ENCODE measurements around the gene UBL5. TPM values are rescaled to one million over a fixed set of nuclear protein-coding genes. Genes with fewer than 3 reads are reported as not detected.

The UBL5 gene
- total RNA-seq, 1 donor from 2014 or later: 97.4 TPM

DNA sequence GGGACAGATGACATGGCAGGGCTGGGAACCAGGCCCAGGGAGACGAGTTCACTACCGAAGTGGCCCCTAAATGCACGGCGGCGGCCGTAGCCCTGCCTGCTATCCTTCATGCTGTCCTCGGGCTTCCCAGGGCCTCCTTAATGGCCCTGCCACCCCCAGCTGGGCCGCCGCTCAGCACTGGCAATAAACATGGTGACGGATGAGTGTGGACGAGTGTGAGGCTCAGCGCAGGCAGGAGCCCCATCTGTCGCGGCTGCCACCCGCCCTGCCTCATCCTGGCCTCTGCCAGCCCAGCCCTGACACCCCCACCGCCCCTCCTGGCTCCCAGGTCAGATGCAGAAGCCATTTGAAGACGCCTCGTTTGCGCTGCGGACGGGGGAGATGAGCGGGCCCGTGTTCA, 21.0 kb downstream of the UBL5 start:
- no peak for FAIRE-seq

GRCh38 chr19:9849791-9850190, 22.1 kb downstream of the UBL5 start:
- FAIRE-seq (no peak), DNase-seq (ENCODE audit: low spot score in 2 of 2) (no peak)

More for the DNA sequence above, 21.0 kb downstream of the UBL5 start:
- no peak for DNase-seq (ENCODE audit: low spot score in 2 of 2)

DNA sequence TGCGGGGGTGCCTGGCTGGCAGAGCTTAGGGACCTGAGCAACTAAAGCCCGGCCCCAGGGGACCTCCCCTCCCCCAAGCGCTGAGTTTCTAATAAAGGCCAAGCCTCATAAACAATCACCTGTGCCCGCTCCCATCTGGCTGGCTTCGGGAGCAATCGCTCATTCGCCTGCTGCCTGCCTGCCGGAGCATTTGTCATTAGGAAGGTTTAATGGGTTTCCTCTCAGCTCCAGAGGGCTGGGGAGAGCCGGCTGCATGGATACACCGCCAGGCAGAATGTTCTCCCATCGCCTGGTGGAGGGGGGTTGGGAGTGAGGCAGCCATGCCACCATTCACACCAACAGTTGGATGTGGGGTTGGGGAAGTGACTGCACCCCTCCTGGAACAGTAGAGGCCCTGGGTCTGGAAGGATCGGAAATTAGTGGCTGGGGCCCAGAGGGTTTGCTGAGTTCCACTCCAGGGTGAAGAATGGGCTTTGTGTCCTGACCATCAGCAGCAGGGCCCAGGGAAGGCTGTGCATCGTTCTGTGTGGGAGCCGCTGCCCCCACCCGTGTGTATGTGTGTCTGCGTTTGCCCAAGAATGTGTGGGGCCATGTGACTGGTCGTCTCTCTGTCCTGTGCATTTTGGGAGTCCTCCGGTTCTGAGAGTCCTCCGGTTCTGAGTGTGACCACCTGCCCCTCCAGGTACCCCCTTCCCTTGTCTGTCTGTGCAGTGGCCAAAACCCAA, 22.7 kb downstream of the UBL5 start:
- DNase-seq (ENCODE audit: low spot score in 2 of 2) (no peak), FAIRE-seq (no peak)

DNA sequence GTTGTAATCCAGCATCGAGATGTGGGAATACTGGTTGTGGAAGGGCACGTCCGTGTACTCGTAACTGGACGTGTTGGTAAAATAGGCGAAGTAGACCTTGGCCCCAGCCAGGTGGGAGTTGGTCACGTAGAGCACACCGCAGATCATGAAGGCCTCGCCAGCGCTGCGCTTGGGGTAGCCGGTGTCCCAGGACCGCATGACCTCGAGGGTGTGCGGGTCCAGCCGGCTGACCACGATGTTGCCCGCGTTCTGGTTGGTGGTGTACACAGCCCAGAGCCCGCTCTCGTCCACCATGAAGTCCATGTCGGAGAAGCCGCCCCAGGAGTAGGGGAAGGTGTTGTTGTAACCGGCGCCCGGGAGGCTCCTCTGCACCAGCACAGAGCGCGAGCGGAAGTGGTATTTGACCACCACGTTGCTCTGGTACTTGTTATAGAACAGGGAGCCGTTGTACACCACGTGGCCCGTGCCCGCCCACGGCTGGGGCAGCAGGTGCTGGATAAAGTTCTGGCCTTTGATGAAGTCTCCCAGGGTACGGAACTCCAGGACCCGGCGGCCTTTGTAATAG, 26.6 kb downstream of the UBL5 start:
- FAIRE-seq (no peak), DNase-seq (ENCODE audit: low spot score in 2 of 2) (no peak)

DNA sequence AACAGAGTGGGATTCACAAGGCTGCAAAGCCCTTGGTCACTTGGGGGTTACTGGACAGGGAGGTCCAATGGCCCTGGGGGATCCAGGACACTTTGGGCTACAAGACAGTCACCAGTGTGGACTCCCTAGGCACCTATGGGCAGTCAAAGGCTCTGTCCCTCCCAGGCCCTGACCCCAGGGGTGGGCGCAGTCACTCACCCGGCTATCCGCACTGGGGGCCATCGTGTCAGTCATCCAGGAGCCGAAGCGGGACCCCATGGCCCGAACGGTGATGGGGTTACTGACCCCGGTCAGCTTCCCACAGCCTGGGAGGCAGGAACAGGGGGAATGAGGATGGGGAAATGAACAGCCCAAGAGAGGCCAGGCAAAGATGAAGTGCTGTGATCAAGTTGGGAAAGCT, 28.9 kb downstream of the UBL5 start:
- DNase-seq (ENCODE audit: low spot score in 2 of 2) (no peak), FAIRE-seq (no peak)

- FAIRE-seq: no peak
These were observed 29.5 kb downstream of the UBL5 start for GRCh38 chr19:9857076-9857721.

GRCh38 chr19:9857920-9858746, 30.4 kb downstream of the UBL5 start:
- DNase-seq (ENCODE audit: low spot score in 2 of 2) (no peak), FAIRE-seq (no peak)

More at GRCh38 chr19:9857076-9857721, 29.5 kb downstream of the UBL5 start:
- DNase-seq (ENCODE audit: low spot score in 2 of 2): no peak

DNA sequence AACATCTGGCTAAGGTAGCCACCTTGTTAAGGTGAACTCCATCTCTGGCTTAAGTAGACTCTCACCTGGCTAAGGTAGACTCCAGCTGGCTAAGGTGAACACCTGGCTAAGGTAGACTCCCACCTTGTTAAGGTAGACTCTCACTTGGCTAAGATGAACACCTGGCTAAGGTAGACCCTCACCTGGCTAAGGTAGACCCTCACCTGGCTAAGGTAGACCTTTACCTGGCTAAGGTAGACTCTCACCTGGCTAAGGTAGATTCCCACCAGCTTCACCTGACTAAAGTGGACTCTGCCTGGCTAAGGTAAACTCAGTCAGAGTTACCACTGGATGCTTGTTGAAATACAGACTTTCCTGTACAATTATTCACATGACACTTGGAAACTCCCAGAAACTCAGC, 31.0 kb downstream of the UBL5 start:
- DNase-seq (ENCODE audit: low spot score in 2 of 2) (no peak), FAIRE-seq (no peak)

GRCh38 chr19:9860407-9860806, 32.7 kb downstream of the UBL5 start:
- no peak for FAIRE-seq

GRCh38 chr19:9861503-9861902, 33.8 kb downstream of the UBL5 start:
- FAIRE-seq: no peak

More at GRCh38 chr19:9860407-9860806, 32.7 kb downstream of the UBL5 start:
- DNase-seq (ENCODE audit: low spot score in 2 of 2): no peak

DNA sequence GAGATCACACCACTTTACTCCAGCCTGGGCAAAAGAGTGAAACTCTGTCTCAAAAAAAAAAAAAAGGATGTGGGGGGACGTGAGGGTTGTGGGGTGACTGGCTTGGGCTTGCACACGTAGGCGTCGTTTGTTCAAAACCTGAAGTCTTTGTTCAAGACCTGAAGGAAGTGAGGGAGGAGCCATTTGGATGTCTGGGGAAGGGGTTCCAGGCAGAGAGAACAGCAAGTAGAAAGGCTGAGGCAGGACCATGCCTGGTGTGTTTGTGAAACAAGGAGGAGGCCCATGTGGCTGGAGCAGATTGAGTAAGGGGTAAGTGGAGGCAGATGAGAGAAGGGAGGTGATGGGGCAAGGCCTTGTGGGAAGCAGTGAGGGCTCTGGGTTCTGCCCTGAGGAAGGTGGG, 35.2 kb downstream of the UBL5 start:
- FAIRE-seq (no peak), DNase-seq (ENCODE audit: low spot score in 2 of 2) (no peak)

More at GRCh38 chr19:9861503-9861902, 33.8 kb downstream of the UBL5 start:
- no peak for DNase-seq (ENCODE audit: low spot score in 2 of 2)

- FAIRE-seq: no peak
- DNase-seq (ENCODE audit: low spot score in 2 of 2): no peak
These were observed 36.0 kb downstream of the UBL5 start for GRCh38 chr19:9863759-9864158.

DNA sequence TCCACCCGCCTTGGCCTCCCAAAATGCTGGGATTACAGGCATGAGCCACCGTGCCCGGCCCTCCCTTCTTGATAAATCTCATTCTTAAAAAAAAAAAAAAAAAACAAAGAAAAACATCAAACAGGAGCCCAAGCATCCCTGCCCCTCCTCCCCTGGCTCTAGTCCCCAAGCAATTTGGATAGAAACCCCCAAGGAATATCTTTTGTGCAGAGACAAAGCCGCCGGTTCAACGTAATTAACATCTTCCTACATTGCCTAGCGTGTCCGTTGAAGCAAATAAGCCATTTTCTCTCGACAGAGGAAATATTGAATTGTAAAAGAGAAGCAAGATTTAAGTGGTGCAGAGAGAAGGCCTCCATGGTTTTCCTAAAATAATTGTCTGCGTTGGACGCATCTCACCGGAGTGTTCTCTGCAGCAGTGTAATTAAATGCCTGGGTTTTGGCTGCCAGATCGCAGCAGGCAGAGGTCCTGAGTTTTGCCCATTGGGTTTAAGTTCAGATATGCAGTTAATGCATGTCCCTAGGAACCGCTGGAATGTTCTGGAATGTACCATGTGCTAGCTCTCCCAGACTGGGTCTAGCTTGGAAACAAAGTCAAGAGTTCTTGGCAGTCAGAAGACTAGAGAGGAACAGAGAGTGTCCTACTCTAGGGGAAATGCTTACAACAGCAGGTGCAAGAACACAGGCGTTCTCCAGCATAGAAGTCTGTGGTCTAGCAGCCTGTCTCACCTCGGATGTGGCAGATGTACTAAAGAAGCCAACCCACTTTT, 38.2 kb downstream of the UBL5 start:
- FAIRE-seq (no peak), DNase-seq (ENCODE audit: low spot score in 2 of 2) (no peak)

DNA sequence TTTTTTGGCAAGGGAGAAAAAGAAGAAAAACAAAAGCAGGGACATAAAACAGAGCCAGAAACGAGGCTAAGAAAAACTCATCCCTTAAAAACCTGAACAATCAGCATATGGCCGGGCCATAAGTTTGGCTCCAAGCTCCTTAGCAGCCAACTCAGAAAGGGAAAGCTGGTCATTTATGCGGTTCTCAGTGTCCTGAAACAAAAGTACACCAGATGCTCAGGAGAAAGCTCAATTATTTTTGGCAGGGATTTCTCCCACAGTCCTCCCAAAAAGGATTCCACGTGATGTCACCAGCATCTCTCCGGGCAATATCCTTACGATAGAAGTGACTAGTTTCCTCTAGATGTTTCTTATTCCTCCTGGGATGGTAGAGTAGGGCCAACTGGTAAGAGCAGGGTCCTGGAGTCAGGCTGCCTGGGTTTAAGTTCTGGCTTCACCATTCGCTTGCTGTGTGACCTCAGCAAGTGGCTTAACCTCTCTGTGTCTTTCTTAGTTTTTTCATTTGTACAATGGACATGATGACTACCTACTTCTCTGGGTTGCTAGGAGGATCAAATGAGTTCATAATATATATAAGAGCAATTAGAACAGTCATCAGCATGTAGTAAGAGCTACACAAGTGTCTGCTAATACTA, 41.4 kb downstream of the UBL5 start:
- DNase-seq (ENCODE audit: low spot score in 2 of 2) (no peak), FAIRE-seq (no peak)

GRCh38 chr19:9871626-9872338, 44.1 kb downstream of the UBL5 start:
- FAIRE-seq: no peak
- DNase-seq (ENCODE audit: low spot score in 2 of 2): no peak

GRCh38 chr19:9872618-9873242, 45.0 kb downstream of the UBL5 start:
- DNase-seq (ENCODE audit: low spot score in 2 of 2) (no peak), FAIRE-seq (no peak)

- FAIRE-seq: no peak
These were observed 47.4 kb downstream of the UBL5 start for GRCh38 chr19:9875031-9875627.

GRCh38 chr19:9875796-9876195, 48.1 kb downstream of the UBL5 start:
- no peak for FAIRE-seq
- DNase-seq (ENCODE audit: low spot score in 2 of 2): no peak

More at GRCh38 chr19:9875031-9875627, 47.4 kb downstream of the UBL5 start:
- no peak for DNase-seq (ENCODE audit: low spot score in 2 of 2)

Data from frontal cortex (tissue), 4 donors.